Esophagus muscularis mucosa (tissue), 4 donors: ENCODE results near the gene RNF224. TPM values are rescaled to one million over a fixed set of nuclear protein-coding genes. Genes with fewer than 3 reads are reported as not detected.

Experiments
- DNase-seq: peaks from one replicate; pipeline ENCODE4 v3.0.0-alpha.2; 2017; ENCODE audit errors: extremely low spot score
- H3K27ac ChIP-seq, 4 donors: fragments of 200-600 bp; sonication (generic); replicated peaks in 1 of 4; 1 replicate in 3 of 4; 2 replicates in 1 of 4; pipeline ENCODE4 v1.5.1; 2016 to 2019; ENCODE audit warnings: mild to moderate bottlenecking in 1 of 4
- H3K27me3 ChIP-seq, 4 donors: fragments of 200-600 bp; sonication (generic); one replicate each; pipeline versions ENCODE4 v1.5.1 to v1.6.0; 2016 to 2019
- H3K36me3 ChIP-seq, 4 donors: fragments of 200-600 bp; sonication (generic); one replicate each; pipeline ENCODE4 v1.5.1; 2016 to 2019
- H3K4me1 ChIP-seq, 4 donors: fragments of 200-600 bp; sonication (generic); one replicate each; pipeline ENCODE4 v1.5.1; 2016 to 2019
- H3K4me3 ChIP-seq, 4 donors: fragments of 200-600 bp; sonication (generic); 1 replicate in 2 of 4; 2 replicates in 2 of 4; pipeline ENCODE4 v1.5.1; 2016 to 2019; ENCODE audit warnings: mild to moderate bottlenecking in 4 of 4, moderate library complexity in 1 of 4
- H3K9me3 ChIP-seq, 4 donors: fragments of 200-600 bp; sonication (generic); 1 replicate in 3 of 4; 2 replicates in 1 of 4; pipeline ENCODE4 v1.5.1; 2016 to 2019
- EP300 ChIP-seq: sonication (generic); formaldehyde crosslinking; IDR thresholded peaks from one replicate; pipeline ENCODE4 v1.6.1; 2017; ENCODE audit warnings: antibody characterized with exemption
- POLR2A ChIP-seq: fragments of 450-650 bp; IDR thresholded peaks from one replicate; pipeline ENCODE4 v1.6.1; 2017; ENCODE audit warnings: antibody characterized with exemption, moderate library complexity, mild to moderate bottlenecking, low read depth
- POLR2AphosphoS5 ChIP-seq, 2 donors: sonication (generic); formaldehyde crosslinking; IDR thresholded peaks; one replicate each; pipeline ENCODE4 v1.6.1; 2017; ENCODE audit warnings: antibody characterized with exemption in 2 of 2
- WGBS: methylation state at CpG from one replicate; pipeline ENCODE4 v1.1.5; 2018; 5-methylcytosine and 5-hydroxymethylcytosine counted together
- intact Hi-C: fragments of 100-400 bp; cut with DNase I; formaldehyde crosslinking; loops from one replicate; pipeline ENCODE4 v1.15.1; 2023
- total RNA-seq, 4 donors: library from RNA; depleted of rRNA; stranded (reverse); fragments of >200 nt; gene quantifications; one replicate each; pipeline versions ENCODE4 v1.1.0 to v1.2.1, GENCODE V29; 2016
- TF ChIP-seq, protein P1 (sequence below), 3 experiments: fragments of 200-600 bp in 2 of 3; fragments of 450-650 bp in 1 of 3; sonication (generic) in 2 of 3; IDR thresholded peaks; one replicate each; pipeline ENCODE4 v1.5.1; 2017 to 2019; ENCODE audit warnings: antibody characterized with exemption in 3 of 3, mild to moderate bottlenecking in 2 of 3, moderate library complexity in 1 of 3

The RNF224 gene
- total RNA-seq, 4 donors from 2014 or later, result not detected

DNA sequence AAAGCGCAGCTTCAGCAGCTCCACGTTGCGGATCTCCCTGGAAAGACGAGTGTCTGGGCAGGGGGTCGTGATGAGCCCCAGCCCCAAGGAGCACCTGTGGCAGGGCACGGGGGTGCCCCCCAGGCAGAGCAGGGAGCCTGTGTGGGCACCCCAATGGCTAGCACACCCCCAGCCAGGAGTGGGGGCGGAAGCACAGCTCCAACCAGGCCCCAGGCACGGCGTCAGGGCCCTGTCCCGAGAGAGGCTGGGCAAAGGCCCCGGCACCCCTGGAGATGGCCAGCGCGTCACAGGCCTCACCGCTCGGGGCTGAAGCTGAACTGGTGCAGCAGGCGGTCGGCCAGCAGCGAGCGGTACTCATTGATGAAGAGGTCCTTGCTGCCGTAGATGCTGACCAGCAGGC lies 46.8 kb upstream of the RNF224 start:
- TF ChIP-seq POLR2AphosphoS5 (IDR thresholded peaks at IDR 0.05) (no peak), EP300 (no peak), POLR2A (no peak)
- TF ChIP-seq, protein P1, sequence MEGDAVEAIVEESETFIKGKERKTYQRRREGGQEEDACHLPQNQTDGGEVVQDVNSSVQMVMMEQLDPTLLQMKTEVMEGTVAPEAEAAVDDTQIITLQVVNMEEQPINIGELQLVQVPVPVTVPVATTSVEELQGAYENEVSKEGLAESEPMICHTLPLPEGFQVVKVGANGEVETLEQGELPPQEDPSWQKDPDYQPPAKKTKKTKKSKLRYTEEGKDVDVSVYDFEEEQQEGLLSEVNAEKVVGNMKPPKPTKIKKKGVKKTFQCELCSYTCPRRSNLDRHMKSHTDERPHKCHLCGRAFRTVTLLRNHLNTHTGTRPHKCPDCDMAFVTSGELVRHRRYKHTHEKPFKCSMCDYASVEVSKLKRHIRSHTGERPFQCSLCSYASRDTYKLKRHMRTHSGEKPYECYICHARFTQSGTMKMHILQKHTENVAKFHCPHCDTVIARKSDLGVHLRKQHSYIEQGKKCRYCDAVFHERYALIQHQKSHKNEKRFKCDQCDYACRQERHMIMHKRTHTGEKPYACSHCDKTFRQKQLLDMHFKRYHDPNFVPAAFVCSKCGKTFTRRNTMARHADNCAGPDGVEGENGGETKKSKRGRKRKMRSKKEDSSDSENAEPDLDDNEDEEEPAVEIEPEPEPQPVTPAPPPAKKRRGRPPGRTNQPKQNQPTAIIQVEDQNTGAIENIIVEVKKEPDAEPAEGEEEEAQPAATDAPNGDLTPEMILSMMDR (IDR thresholded peaks at IDR 0.05), result no peak
- Histone ChIP-seq H3K36me3 (peaks cover 52 to 87% (median 80%) of the 10 kb centered on the region in 4 donors), H3K9me3 (no peaks in the 10 kb centered on the region), H3K27me3 (no peaks in the 10 kb centered on the region), H3K4me1 (peaks cover 0 to 15% (median 5%) of the 10 kb centered on the region in 4 donors), H3K4me3 (no peak overlapping the region), H3K27ac (no peak overlapping the region)
- intact Hi-C loops, result no loop called here
- WGBS, result no CpG with 5 or more reads among the region's 20 CpGs
- DNase-seq, result no peak

DNA sequence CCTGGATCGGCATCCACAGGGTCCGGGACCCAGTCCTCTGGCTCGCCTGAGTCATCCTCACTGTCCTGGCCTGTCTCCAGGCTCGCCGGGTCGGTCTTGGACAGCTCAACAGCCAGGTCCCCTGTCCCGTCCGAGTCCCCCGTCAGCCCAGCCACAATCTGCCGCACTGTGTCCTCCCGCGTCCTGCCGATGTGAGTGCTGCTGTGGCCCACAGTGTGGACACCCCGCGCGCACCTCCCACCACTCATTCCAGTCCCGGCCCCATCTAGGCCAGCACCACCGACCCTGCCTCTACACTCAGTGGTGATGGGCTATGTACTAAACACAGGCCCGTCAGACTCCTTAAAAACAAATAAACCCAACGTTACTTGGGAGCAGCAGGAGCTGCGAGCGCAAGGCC lies 45.6 kb upstream of the RNF224 start:
- no peaks in the 10 kb centered on the region for H3K9me3 ChIP-seq
- DNase-seq, result no peak
- H3K36me3 ChIP-seq, result peaks cover 57 to 99% (median 91%) of the 10 kb centered on the region in 4 donors
- H3K27me3 ChIP-seq, result no peaks in the 10 kb centered on the region
- intact Hi-C loops, result no loop called here
- TF ChIP-seq POLR2AphosphoS5 (IDR thresholded peaks at IDR 0.05), result no peak
- TF ChIP-seq EP300, result no peak
- TF ChIP-seq POLR2A, result no peak
- TF ChIP-seq, protein P1 (IDR thresholded peaks at IDR 0.05), result no peak
- H3K4me1 ChIP-seq, result peaks cover 7 to 26% (median 17%) of the 10 kb centered on the region in 4 donors
- WGBS, result 95% methylated on average over 19 of the region's 22 CpGs
- H3K27ac ChIP-seq, result no peak overlapping the region
- H3K4me3 ChIP-seq, result no peak overlapping the region

DNA sequence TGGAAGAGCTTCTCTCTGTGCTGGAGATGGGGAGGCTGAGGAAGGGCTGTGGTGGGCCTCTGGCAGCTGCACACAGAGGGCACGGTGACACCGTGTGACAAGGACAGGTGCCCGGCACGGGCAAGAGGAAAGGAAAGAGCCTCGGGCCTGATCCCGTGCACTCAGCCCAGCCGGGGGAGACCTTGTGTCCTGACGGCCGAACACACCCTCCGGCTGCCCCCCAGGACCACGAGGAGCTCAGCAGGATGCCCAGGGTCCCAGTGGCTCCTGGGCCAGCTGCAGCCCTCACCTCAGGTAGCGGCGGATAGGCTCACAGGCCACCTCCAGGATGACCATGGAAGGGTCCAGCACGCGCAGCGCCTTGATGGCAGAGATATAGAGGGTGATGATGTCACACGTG lies 44.5 kb upstream of the RNF224 start:
- TF ChIP-seq, protein P1 (IDR thresholded peaks at IDR 0.05), result no peak
- TF ChIP-seq POLR2AphosphoS5 (IDR thresholded peaks at IDR 0.05) (no peak), EP300 (no peak), POLR2A (no peak)
- Histone ChIP-seq H3K36me3 (peaks cover 57 to 94% (median 85%) of the 10 kb centered on the region in 4 donors), H3K4me3 (no peak overlapping the region), H3K27ac (no peak overlapping the region), H3K27me3 (no peaks in the 10 kb centered on the region), H3K9me3 (no peaks in the 10 kb centered on the region), H3K4me1 (peaks cover 19 to 38% (median 28%) of the 10 kb centered on the region in 4 donors)
- 83% methylated on average over 6 of the region's 17 CpGs for WGBS
- DNase-seq, result no peak
- intact Hi-C loops, result no loop called here

DNA sequence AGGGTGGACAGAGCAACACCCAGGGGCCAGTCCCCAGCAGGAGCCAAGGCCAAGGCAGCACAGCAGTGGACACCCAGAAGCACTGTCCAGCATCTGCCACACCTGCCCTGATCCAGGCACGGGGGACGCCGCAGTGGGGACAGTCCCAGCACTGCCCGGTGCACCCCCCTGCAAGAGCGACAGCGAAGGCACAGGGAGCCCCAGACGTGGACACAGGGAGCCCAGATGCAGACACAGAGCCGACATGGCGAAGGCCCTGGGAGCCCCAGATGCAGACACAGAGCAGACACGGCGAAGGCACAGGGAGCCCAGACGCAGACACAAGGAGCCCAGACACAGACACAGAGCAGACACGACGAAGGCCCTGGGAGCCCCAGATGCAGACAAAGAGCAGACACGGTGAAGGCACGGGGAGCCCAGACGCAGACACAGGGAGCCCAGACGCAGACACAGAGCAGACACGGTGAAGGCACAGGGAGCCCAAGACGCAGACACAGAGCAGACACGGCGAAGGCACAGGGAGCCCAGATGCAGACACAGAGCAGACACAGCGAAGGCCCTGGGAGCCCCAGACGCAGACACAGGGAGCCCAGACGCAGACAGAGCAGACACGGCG lies 43.2 kb upstream of the RNF224 start:
- H3K36me3 ChIP-seq, result peaks cover 57 to 82% (median 74%) of the 10 kb centered on the region in 4 donors
- WGBS, result 90% methylated on average over 24 of the region's 27 CpGs
- no peaks in the 10 kb centered on the region for H3K27me3 ChIP-seq
- no peak overlapping the region for H3K27ac ChIP-seq
- intact Hi-C loops, result no loop called here
- no peak overlapping the region for H3K4me3 ChIP-seq
- TF ChIP-seq, protein P1 (IDR thresholded peaks at IDR 0.05), result no peak
- TF ChIP-seq POLR2A (no peak), POLR2AphosphoS5 (IDR thresholded peaks at IDR 0.05) (no peak), EP300 (no peak)
- peaks cover 21 to 44% (median 32%) of the 10 kb centered on the region in 4 donors for H3K4me1 ChIP-seq
- DNase-seq, result no peak
- H3K9me3 ChIP-seq, result no peaks in the 10 kb centered on the region
